ENCODE measurements around the gene IL18.

GRCh38 chr11:112206071-112206470 is 42.2 kb upstream of the IL18 start:
- TF ChIP-seq CTCF (conservative IDR thresholded peaks at IDR 0.05; ENCODE audit: low read depth, low read length) (no peak), EZH2 (IDR thresholded peaks at IDR 0.05; ENCODE audit: low read length, unreplicated experiment) (no peak)
